ENCODE data around the gene AMMECR1.
"Not testable (repeated sequence)": the region's sequence is repeated elsewhere in the genome, so short reads cannot be mapped to it uniquely, and the experiment has no call there.

AMMECR1 gene

GRCh38 chrX:110251961-110252360, 65.9 kb downstream of the AMMECR1 start:
- no peak for DNase-seq

GRCh38 chrX:110251526-110251925, 66.4 kb downstream of the AMMECR1 start:
- no peak for DNase-seq

- no peak for DNase-seq
Observed at GRCh38 chrX:110250847-110251246, 67.0 kb downstream of the AMMECR1 start.

GRCh38 chrX:110248578-110248977, 69.3 kb downstream of the AMMECR1 start:
- no peak for DNase-seq

DNA sequence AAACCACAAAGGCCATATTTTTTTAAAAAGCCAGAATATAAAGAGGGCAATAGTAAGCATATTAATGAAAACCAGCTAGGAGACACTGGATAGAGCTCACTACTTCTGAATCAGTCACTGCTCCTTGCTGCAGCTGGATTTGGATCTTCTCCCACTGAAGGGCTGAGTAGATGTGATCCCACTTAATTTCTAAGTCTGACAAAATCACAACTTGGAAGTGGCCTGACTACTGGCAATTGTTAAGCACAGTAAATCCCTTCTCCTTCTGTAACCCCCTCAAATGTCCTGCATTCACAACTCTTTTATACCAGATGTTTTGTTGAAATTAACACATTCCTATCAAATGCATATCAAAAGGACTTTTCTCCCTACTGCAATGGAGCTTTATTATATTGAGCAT, 72.9 kb downstream of the AMMECR1 start:
- DNase-seq = no peak

GRCh38 chrX:110242371-110242770, 75.5 kb downstream of the AMMECR1 start:
- no peak for DNase-seq

- DNase-seq = no peak
Observed at GRCh38 chrX:110241816-110242215, 76.1 kb downstream of the AMMECR1 start.

DNA sequence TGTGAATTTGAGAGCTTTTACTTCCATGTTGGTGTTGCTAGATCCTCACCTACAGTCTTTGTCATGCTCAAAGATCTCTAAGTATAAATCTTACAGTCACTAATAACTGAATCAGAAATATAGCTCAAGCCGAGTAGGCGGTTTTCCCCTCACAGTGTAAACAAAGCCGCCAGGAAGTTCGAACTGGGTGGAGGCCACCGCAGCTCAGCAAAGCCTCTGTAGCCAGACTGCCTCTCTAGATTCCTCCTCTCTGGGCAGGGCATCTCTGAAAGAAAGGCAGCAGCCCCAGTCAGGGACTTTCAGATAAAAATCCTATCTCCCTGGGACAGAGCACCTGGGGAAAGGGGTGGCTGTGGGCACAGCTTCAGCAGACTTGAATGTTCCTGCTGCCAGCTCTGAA, 79.6 kb downstream of the AMMECR1 start:
- not testable (repeated sequence) for DNase-seq

GRCh38 chrX:110231485-110231884, 86.4 kb downstream of the AMMECR1 start:
- DNase-seq = not testable (repeated sequence)

- not testable (repeated sequence) for DNase-seq
Observed at GRCh38 chrX:110229497-110230111, 88.3 kb downstream of the AMMECR1 start.

- DNase-seq = no peak
Observed at GRCh38 chrX:110228453-110228852, 89.4 kb downstream of the AMMECR1 start.

DNA sequence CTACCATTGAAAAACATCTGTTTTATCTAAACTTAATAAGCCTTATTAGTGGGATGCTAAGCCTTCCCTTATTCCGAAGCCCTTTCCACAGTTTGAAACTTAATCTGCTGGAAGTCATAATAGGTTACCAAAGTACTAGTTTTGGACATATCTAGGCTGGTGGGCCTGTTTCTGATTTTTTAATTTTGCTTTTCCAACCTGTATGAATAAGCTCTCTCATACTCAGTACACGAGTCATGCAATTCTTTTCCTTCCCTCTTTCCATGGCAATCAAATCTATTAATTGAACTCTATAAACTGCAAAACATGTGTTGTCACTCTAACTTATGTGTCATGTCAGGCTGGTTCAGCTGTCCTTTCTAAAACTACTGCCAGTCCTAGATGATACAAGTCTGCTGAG, 91.0 kb downstream of the AMMECR1 start:
- no peak for DNase-seq

DNA sequence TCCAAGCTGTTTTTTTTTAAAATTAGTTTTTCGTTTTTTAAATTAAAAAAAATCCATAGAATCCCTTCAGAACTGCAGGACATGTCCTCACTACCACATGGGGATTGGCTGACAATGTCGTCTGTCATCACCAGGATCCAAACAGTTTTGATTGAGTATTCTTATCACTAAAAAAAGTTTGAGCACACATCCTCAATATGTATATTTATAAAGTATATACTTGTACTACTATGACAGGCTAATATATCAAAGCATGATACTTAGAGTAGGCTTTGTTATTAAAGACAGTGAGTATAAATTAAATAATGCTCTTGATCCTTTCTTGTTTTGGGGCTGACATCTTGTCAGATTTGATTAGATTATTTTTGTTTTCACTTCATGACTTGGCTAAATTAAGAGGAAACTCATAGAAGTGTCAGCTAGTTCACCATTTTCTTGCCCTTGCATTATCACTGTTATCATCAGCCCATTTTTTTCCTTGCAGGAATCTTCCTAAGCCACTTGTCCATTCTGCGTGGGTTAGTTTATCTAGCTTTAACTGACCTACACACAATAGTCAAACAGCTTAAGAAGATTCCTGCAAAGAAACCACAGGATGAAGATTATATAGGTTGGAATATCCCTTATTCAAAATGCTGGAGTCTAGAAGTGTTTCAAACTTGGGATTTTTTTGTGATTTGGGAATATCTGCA, 92.8 kb downstream of the AMMECR1 start:
- DNase-seq = no peak

DNA sequence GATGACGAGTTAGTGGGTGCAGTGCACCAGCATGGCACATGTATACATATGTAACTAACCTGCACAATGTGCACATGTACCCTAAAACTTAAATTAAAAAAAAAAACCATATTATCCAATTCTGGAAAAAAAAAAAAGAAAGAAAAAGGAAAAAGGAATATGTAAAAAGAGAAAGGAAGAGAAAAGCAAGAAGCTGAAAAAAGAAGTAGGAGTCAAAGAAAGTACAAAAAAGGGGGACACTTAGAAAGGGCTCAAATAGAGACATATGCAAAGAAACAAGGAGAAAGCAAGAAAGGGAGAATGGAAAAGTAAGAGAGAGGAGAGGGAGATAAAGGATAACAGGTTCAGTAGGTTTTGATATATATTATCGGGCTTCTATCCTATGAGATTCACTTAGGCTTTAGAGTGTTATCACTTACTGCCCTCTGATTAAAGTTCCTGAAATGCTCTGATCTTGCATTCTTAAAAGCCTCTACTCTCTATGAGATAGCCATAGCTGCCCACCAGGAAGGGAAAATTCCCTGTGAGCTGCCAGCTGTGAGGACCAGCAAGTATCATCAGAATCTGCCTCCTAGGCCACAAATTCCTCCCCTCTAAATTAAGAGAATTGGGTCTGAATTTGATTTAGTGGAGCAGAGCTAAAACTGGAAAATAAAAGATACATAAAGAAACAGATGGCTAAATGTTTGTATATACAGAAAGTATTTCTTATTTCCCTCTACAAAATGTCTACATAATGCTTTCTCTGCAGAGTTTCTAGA, 95.2 kb downstream of the AMMECR1 start:
- no peak for DNase-seq

DNA sequence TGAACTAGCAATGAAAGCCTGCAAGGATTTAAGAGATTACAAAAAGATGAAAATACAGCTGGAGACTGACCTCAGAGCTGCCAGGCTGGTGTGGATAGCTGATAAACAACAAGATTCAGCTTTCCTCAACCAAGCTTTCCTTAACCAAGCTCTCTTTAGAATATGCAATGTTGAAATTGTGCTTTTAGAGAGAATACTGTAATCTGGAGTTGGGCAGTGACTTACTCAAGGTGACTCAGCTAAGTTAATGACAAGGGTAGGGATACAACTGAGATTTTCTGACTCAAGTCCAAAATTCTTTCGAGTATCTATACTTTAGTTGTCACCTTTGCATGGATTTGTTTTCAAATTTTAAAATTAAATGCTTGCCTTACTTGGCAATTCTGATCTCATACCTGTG, 98.0 kb downstream of the AMMECR1 start:
- DNase-seq = no peak

- DNase-seq = no peak
Observed at GRCh38 chrX:110218591-110218990, 99.3 kb downstream of the AMMECR1 start.

GRCh38 chrX:110216027-110216426, 101.9 kb downstream of the AMMECR1 start:
- DNase-seq = no peak

DNA sequence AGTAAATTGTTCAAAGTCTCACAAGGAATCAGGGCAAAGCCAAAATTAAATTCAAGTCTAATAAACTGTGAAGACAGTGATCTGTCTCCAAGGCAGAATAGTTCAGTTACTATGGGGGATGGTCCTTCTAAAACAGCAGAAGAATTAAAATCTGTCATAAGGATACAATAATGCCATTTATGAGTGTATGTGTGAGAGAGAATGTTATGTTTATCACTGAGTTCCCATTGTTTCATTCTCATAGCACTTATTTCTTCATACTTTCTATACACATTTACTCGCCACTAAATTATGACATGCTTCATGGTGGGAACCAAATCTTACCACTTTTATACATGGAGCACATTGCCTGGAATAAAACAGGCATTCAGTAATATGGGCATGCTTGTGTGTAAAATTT, 102.5 kb downstream of the AMMECR1 start:
- DNase-seq = no peak

DNA sequence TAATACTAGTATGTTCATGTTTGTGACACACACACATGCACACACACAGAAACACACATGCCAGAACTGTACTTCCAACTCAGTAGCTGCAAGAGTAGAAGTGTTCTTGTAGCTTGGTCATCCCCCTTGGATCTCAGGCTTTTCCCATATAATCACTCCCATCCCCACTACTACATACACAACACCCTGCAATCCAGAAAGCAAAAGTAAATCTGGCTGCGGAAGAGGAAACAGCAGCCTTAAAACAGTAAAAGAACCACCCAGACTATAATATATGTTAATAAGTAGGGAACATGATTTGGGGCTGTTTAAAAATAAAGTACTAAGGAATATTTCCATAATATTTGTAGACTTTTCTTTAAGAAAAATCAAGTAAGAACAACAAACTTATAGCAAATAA, 103.2 kb downstream of the AMMECR1 start:
- no peak for DNase-seq

- no peak for DNase-seq
Observed at GRCh38 chrX:110213183-110213582, 104.7 kb downstream of the AMMECR1 start.

- no peak for DNase-seq
Observed at GRCh38 chrX:110212299-110212698, 105.6 kb downstream of the AMMECR1 start.

DNA sequence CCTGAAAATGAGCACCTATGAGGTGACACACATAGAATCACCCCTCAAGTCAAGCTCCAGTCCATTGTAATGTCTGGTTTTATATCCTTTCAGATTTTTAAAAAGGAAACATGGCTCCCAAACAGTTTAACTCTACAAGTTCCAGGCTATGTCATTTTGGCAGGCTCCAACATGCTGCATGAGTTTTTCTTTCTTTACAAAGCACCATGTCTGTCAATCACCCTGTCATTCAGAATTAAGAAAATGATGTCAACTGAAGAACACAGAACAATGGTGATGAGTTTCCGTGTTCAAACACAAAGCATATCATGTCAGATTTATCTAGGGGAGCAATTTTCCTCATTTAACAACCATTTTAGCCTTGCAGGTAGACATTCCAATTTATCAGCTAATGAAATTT, 106.5 kb downstream of the AMMECR1 start:
- DNase-seq = no peak

DNA sequence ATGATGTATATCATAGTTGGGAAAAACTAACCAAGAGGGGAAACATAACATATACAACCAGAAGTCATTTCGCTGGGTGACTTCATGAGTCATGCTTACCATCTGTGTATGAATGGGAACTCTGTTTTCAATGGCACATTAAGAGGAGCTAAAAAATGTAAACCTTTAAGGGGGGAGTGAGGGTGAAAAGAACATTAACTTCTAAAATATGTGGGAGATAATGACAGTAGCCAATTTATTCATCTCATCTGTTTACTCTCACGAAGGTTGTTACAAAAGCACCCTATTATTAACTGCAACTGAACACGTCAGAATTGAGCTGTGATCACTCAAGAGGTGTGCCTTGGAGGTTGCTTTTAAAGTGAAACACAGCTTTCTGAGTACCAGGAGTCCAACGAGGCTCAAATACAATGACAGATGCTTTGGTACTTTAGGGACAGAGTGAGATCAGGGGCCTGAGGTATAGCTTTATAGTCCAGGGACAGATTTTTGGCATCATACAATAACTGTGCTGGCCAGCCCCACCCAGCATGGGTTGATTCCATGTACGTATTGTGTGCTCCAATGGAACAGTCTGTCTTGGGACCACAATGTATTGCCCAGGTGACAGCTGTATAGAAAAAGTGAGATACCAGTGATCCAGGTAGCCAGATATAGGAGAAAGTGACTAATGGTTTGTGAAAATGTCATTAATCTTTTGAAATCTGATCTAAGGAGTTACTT, 107.3 kb downstream of the AMMECR1 start:
- DNase-seq = peak; percentile 82

All from NCI-H1105 treated with DMSO at 0.1 percent for 48 hours (cell line).